Choroid plexus epithelial cell (primary cell): ENCODE data around the gene BAMBI.
A peak's percentile ranks its signal among the peaks of the same experiment; 100 is the strongest.

Source experiments
- DNase-seq: peaks from one replicate; pipeline ENCODE4 v3.0.0-alpha.2; 2010; ENCODE audit warnings: low read depth
- H3K4me3 ChIP-seq: 2 replicates; pipeline ENCODE4 v1.5.1; 2011; ENCODE audit warnings: low read depth, mild to moderate bottlenecking, control low read depth, low read length, moderate library complexity
- TF ChIP-seq, protein P1 (sequence below): conservative IDR thresholded peaks from 2 replicates; pipeline ENCODE4 v1.5.1; 2011; ENCODE audit warnings: low read depth, mild to moderate bottlenecking, control low read depth, inconsistent platforms, low read length, moderate library complexity

BAMBI gene

DNA sequence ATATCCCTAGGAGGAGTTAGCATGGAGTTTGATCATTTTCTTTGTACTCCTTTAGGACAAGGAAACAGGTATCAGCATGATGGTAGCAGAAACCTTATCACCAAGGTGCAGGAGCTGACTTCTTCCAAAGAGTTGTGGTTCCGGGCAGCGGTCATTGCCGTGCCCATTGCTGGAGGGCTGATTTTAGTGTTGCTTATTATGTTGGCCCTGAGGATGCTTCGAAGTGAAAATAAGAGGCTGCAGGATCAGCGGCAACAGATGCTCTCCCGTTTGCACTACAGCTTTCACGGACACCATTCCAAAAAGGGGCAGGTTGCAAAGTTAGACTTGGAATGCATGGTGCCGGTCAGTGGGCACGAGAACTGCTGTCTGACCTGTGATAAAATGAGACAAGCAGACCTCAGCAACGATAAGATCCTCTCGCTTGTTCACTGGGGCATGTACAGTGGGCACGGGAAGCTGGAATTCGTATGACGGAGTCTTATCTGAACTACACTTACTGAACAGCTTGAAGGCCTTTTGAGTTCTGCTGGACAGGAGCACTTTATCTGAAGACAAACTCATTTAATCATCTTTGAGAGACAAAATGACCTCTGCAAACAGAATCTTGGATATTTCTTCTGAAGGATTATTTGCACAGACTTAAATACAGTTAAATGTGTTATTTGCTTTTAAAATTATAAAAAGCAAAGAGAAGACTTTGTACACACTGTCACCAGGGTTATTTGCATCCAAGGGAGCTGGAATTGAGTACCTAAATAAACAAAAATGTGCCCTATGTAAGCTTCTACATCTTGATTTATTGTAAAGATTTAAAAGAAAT is 4.8 kb downstream of the BAMBI start:
- no peak for DNase-seq
- TF ChIP-seq, protein P1, sequence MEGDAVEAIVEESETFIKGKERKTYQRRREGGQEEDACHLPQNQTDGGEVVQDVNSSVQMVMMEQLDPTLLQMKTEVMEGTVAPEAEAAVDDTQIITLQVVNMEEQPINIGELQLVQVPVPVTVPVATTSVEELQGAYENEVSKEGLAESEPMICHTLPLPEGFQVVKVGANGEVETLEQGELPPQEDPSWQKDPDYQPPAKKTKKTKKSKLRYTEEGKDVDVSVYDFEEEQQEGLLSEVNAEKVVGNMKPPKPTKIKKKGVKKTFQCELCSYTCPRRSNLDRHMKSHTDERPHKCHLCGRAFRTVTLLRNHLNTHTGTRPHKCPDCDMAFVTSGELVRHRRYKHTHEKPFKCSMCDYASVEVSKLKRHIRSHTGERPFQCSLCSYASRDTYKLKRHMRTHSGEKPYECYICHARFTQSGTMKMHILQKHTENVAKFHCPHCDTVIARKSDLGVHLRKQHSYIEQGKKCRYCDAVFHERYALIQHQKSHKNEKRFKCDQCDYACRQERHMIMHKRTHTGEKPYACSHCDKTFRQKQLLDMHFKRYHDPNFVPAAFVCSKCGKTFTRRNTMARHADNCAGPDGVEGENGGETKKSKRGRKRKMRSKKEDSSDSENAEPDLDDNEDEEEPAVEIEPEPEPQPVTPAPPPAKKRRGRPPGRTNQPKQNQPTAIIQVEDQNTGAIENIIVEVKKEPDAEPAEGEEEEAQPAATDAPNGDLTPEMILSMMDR, result no peak
- H3K4me3 ChIP-seq, result no peak overlapping the region

DNA sequence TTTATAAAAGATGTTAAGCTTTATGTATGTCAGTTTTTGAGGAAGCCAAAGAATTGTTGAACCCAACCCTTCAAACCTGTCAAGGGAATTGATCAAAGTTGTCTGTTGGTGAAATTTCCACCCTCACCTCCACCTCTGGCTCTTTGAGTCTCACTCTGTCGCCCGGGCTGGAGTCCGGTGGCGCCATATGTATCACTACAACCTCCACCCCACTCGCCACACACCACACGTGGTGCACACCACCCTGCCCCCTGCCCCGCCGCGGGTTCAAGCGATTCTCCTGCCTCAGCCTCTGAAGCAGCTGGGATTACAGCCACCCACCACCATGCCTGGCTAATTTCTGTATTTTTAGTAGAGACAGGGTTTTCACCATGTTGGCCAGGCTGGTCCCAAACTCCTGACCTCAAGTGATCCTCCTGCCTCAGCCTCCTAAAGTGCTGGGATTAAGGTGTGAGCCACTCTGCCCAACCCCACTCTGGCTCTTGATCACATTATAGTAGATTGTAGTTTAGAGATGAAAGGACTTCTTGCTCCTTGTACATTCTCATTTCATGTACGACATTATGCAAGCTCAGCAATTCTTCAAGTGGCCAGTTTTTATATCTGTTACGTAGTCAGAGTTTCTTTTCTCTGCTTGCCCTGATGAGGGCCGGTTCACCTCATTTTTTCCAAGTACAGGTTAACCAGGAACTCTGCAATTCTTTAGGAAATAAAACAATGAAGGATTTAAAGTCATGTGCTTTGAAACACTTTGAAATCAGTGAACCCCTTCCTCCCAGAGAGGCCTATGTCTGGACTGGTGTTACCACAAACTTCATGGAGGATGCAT is 7.0 kb downstream of the BAMBI start:
- no peak for DNase-seq
- TF ChIP-seq, protein P1, result no peak
- no peak overlapping the region for H3K4me3 ChIP-seq

GRCh38 chr10:28684986-28685580 is 7.8 kb downstream of the BAMBI start:
- no peak overlapping the region for H3K4me3 ChIP-seq
- TF ChIP-seq, protein P1, result no peak
- DNase-seq, result no peak

GRCh38 chr10:28685717-28686116 is 8.4 kb downstream of the BAMBI start:
- TF ChIP-seq, protein P1, result no peak

DNA sequence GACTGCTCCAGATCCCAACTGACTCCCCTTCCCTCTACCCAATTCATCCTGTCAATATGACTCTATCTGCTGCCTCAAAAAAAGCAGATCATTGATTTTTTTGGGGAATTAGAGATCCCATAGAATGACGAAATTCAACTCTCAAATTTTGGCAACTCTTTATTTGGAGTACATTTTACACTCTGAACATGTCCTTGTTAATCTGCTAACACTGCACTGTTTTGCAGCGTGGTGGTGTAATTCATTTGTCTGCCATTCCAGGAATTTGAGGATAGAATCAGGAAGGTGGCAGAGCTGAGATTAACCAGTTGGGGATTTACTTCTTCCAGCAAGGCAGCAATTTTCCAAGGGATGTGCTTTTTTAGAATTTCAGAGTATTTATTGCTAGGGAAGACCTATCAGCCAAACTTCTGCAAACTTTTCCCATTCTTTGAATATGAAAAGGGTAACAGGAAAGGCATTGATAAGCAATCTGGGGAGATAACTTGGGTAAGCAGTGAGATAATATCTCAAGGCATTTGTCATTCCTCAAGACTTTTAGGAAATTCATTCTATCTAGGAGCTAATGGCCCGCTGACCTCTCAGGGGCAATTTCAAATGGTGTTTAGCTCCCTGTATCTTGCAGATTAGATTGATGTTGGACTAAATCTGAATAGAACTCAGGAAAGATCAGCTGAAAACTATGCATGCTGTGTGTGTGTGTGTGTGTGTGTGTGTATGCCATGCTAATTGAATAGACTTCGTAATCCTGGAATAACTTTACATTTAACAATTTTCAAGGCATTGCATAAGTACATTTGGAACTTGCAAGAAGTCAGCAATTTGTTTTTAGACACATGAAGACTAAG is 9.7 kb downstream of the BAMBI start:
- no peak overlapping the region for H3K4me3 ChIP-seq
- TF ChIP-seq, protein P1, result no peak
- peak; percentile 39 for DNase-seq

More at GRCh38 chr10:28685717-28686116, 8.4 kb downstream of the BAMBI start:
- no peak overlapping the region for H3K4me3 ChIP-seq
- DNase-seq, result no peak

DNA sequence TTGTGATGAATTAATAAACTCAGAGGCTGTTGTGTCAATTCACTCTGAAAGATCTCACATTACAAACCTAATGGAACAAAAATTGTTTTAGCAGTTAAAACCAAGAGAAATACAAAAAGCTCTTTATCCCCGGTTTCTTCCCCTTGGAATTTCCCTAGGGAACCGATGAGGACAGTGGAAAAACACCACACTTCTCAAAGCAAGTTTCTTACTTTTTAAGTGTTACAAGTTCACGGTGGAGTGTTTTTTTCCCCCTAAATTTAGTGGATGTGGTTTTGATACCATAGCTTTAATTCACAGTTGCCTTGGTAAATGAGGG is 10.3 kb downstream of the BAMBI start:
- TF ChIP-seq, protein P1, result no peak
- no peak for DNase-seq

More for the DNA sequence above, 10.3 kb downstream of the BAMBI start:
- no peak overlapping the region for H3K4me3 ChIP-seq
